Measurements from ENCODE around the gene CROCC2. TPM values are rescaled to one million over a fixed set of nuclear protein-coding genes. Genes with fewer than 3 reads are reported as not detected.

The CROCC2 gene
- total and polyA plus RNA-seq, 2 of the 13 experiments (the other 11 are each of a cell fraction or from before 2014, with no cell fraction given) = not detected

- TF ChIP-seq SKIL (CRISPR knock-in tag; IDR thresholded peaks at IDR 0.05; ENCODE audit: borderline replicate concordance) = no peak
- no peak for TF ChIP-seq ZFY (CRISPR knock-in tag; IDR thresholded peaks at IDR 0.05)
- no peak for TF ChIP-seq ZNF180 (CRISPR knock-in tag; IDR thresholded peaks at IDR 0.05; ENCODE audit: borderline replicate concordance, low read depth)
- TF ChIP-seq GABPA (IDR thresholded peaks at IDR 0.05; ENCODE audit: low read depth, low read length) = no peak
- no peak for TF ChIP-seq GABPA (CRISPR knock-in tag; IDR thresholded peaks at IDR 0.05; ENCODE audit: low read depth)
- no peak for TF ChIP-seq MBD4 (IDR thresholded peaks at IDR 0.05; ENCODE audit: borderline replicate concordance, low read length)
- no peak for TF ChIP-seq ZNF280B (CRISPR knock-in tag; IDR thresholded peaks at IDR 0.05; ENCODE audit: borderline replicate concordance)
- TF ChIP-seq CTCF (CRISPR knock-in tag; IDR thresholded peaks at IDR 0.05) = peak; percentile 92
- no peak for TF ChIP-seq SRY (CRISPR knock-in tag; IDR thresholded peaks at IDR 0.05)
- TF ChIP-seq AHDC1 (CRISPR knock-in tag; IDR thresholded peaks at IDR 0.05; ENCODE audit: borderline replicate concordance) = no peak
- TF ChIP-seq SMAD1 (CRISPR knock-in tag; IDR thresholded peaks at IDR 0.05; ENCODE audit: borderline replicate concordance, low read depth) = 0 out of 2 replicates have a peak, but pooled peaks have one; percentile 65
- TF ChIP-seq ZNF570 (CRISPR knock-in tag; IDR thresholded peaks at IDR 0.05; ENCODE audit: borderline replicate concordance) = no peak
- no peak for TF ChIP-seq KAT2B (IDR thresholded peaks at IDR 0.05; ENCODE audit: borderline replicate concordance, low read depth, low read length)
- TF ChIP-seq ZNF354B (CRISPR knock-in tag; IDR thresholded peaks at IDR 0.05) = no peak
- 0 out of 2 replicates have a peak, but pooled peaks have one; percentile 63 for TF ChIP-seq ZNF124 (CRISPR knock-in tag; IDR thresholded peaks at IDR 0.05)
- no peak for TF ChIP-seq HOXA5 (CRISPR knock-in tag; IDR thresholded peaks at IDR 0.05)
- peak; percentile 15; the same call in 1 of the 2 replicates for TF ChIP-seq KDM5B (CRISPR knock-in tag; IDR thresholded peaks at IDR 0.05; ENCODE audit: borderline replicate concordance)
- TF ChIP-seq ZNF460 (CRISPR knock-in tag; IDR thresholded peaks at IDR 0.05; ENCODE audit: borderline replicate concordance) = no peak
These were observed 83.5 kb downstream of the CROCC2 start (continued) for GRCh38 chr2:240989451-240990265.

Data from HepG2 (cell line).